GM18526 (cell line): Measurements from ENCODE around the gene ARHGAP23.

Source experiments
- POLR2A ChIP-seq: IDR thresholded peaks from 3 replicates; pipeline ENCODE4 v1.6.1; 2011; ENCODE audit not compliant: insufficient read length; ENCODE audit errors: extremely low read depth

The ARHGAP23 gene

GRCh38 chr17:38539386-38539785 lies 111.1 kb downstream of the ARHGAP23 start:
- TF ChIP-seq POLR2A, result no peak

GRCh38 chr17:38540514-38541045 lies 112.3 kb downstream of the ARHGAP23 start:
- no peak for TF ChIP-seq POLR2A

GRCh38 chr17:38541281-38541680 lies 113.0 kb downstream of the ARHGAP23 start:
- TF ChIP-seq POLR2A, result no peak

GRCh38 chr17:38542286-38542685 lies 114.0 kb downstream of the ARHGAP23 start:
- TF ChIP-seq POLR2A, result no peak

- TF ChIP-seq POLR2A, result no peak
Observed at GRCh38 chr17:38543403-38544174, 115.3 kb downstream of the ARHGAP23 start.

GRCh38 chr17:38544175-38544838 lies 116.0 kb downstream of the ARHGAP23 start:
- TF ChIP-seq POLR2A, result no peak

- no peak for TF ChIP-seq POLR2A
Observed at GRCh38 chr17:38544839-38545209, 116.6 kb downstream of the ARHGAP23 start.

- TF ChIP-seq POLR2A, result no peak
Observed at GRCh38 chr17:38545531-38546225, 117.4 kb downstream of the ARHGAP23 start.

GRCh38 chr17:38546396-38546795 lies 118.1 kb downstream of the ARHGAP23 start:
- TF ChIP-seq POLR2A, result no peak

- TF ChIP-seq POLR2A, result no peak
Observed at GRCh38 chr17:38547444-38547843, 119.2 kb downstream of the ARHGAP23 start.

- TF ChIP-seq POLR2A, result no peak
Observed at GRCh38 chr17:38549285-38549684, 121.0 kb downstream of the ARHGAP23 start.

GRCh38 chr17:38550661-38551060 lies 122.4 kb downstream of the ARHGAP23 start:
- TF ChIP-seq POLR2A, result no peak

- TF ChIP-seq POLR2A, result no peak
Observed at GRCh38 chr17:38551121-38551520, 122.9 kb downstream of the ARHGAP23 start.

GRCh38 chr17:38552343-38552742 lies 124.1 kb downstream of the ARHGAP23 start:
- TF ChIP-seq POLR2A, result no peak

- no peak for TF ChIP-seq POLR2A
Observed at GRCh38 chr17:38554430-38555350, 126.4 kb downstream of the ARHGAP23 start.
